ENCODE results near the gene XPO4. TPM values are rescaled to one million over a fixed set of nuclear protein-coding genes. Genes with fewer than 3 reads are reported as not detected.

The XPO4 gene
- total and polyA plus RNA-seq, 10 of the 15 experiments (the other 5 are each of a cell fraction or from before 2014, with no cell fraction given): 3.6 to 24.9 (median 18.4) TPM

GRCh38 chr13:20870829-20871228 lies 31.7 kb downstream of the XPO4 start:
- FAIRE-seq: no peak
- Histone ChIP-seq H3K36me3 (ENCODE audit: control insufficient read depth in 2 of 2, insufficient read depth in 2 of 2, low read length in 1 of 2) (no peaks in the 10 kb centered on the region; a peak in 1 of 4 replicates), H4K20me1 (ENCODE audit: control insufficient read depth, insufficient read depth) (no peaks in the 10 kb centered on the region), H3K27ac (ENCODE audit: control insufficient read depth, insufficient read depth) (no peak overlapping the region), H2AFZ (ENCODE audit: control insufficient read depth, low read depth, low read length) (no peak overlapping the region), H3K4me1 (ENCODE audit: control insufficient read depth, insufficient read depth, low read length) (no peaks in the 10 kb centered on the region), H3K27me3 (replicated peaks in 1 of 2; ENCODE audit: control insufficient read depth in 2 of 2, insufficient read depth in 2 of 2, low read length in 1 of 2) (no peaks in the 10 kb centered on the region), H3K9ac (ENCODE audit: control insufficient read depth, insufficient read depth, low read length) (no peak overlapping the region), H3K4me3 (no peak overlapping the region), H3K79me2 (ENCODE audit: control insufficient read depth, insufficient read depth, low read length) (peaks cover 52% of the 10 kb centered on the region), H3K9me3 (replicated peaks; ENCODE audit: control insufficient read depth, insufficient read depth, low read length) (no peaks in the 10 kb centered on the region), H3K4me2 (ENCODE audit: control insufficient read depth, insufficient read depth) (no peak overlapping the region)
- POLR2A ChIA-PET: no interaction called here
- CTCF ChIA-PET: interaction anchor here (0.9 kb wide), 1 partner anchor 42 kb away, joined by 4 read pairs; no protein-coding TSS in a partner anchor
- intact Hi-C loops (cut with micrococcal nuclease; ENCODE audit: unreplicated experiment): no loop called here
- no TSS peak for BruUV-seq (replicated peaks)
- SMC1A ChIA-PET (ENCODE audit: uncharacterized antibody, unreplicated experiment): no interaction called here
- RAD21 ChIA-PET (ENCODE audit: unreplicated experiment): no interaction called here
- WGBS (ENCODE audit: insufficient coverage, insufficient replicate concordance, low lambda C conversion rate, missing lambda C conversion rate): 100% methylated on average over 4 of the region's 4 CpGs
- in situ Hi-C loops (cut with MboI): no loop called here
- no peak for ATAC-seq
- TF ChIP-seq MTA3 (IDR thresholded peaks at IDR 0.05; ENCODE audit: borderline replicate concordance, low read length) (no peak), SREBF2 (IDR thresholded peaks at IDR 0.05; ENCODE audit: low read length) (no peak), IRF5 (IDR thresholded peaks at IDR 0.05; ENCODE audit: borderline replicate concordance) (no peak), CEBPZ (IDR thresholded peaks at IDR 0.05; ENCODE audit: low read depth, low read length) (no peak), BHLHE40 (IDR thresholded peaks at IDR 0.05; ENCODE audit: borderline replicate concordance in 1 of 2, low read depth in 2 of 2, low read length in 1 of 2) (no peak), EGR1 (IDR thresholded peaks at IDR 0.05; ENCODE audit: borderline replicate concordance in 1 of 2, low read depth in 2 of 2, low read length in 2 of 2) (no peak)
- DNase-seq (ENCODE audit: low read depth, low spot score): no peak

All from GM12878 (cell line).